NB4 (cell line): ENCODE measurements around the gene CCDC186.

ENCODE experiments used
- MYC ChIP-seq: IDR thresholded peaks from 2 replicates; pipeline ENCODE4 v1.6.1; 2011; ENCODE audit warnings: low read depth, low read length
- TF ChIP-seq, protein P1 (sequence below): IDR thresholded peaks from one replicate; pipeline ENCODE4 v1.5.1; 2012; ENCODE audit warnings: low read depth, low read length

DNA sequence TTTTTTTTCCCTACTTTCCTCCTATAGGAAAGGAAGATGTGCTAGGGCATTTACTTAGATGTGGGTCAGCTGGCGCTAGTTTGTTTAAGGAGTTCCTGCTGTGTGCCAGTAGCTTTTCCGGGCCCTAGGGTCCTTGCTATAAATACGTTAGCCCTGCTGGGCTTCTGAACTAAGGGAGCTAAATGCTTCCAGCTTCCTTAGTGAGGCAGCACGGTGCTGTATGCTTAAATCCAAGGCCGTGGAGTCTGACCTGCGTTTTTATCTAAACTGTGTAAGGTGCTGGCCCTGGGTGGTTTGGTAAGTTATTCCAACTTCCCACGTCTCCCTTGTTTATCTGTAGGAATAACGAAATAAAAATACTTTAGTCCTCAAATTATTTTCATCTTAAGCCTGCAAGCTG is 5.7 kb upstream of the CCDC186 start:
- TF ChIP-seq, protein P1, sequence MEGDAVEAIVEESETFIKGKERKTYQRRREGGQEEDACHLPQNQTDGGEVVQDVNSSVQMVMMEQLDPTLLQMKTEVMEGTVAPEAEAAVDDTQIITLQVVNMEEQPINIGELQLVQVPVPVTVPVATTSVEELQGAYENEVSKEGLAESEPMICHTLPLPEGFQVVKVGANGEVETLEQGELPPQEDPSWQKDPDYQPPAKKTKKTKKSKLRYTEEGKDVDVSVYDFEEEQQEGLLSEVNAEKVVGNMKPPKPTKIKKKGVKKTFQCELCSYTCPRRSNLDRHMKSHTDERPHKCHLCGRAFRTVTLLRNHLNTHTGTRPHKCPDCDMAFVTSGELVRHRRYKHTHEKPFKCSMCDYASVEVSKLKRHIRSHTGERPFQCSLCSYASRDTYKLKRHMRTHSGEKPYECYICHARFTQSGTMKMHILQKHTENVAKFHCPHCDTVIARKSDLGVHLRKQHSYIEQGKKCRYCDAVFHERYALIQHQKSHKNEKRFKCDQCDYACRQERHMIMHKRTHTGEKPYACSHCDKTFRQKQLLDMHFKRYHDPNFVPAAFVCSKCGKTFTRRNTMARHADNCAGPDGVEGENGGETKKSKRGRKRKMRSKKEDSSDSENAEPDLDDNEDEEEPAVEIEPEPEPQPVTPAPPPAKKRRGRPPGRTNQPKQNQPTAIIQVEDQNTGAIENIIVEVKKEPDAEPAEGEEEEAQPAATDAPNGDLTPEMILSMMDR, result no peak
- no peak for TF ChIP-seq MYC
